Inferior parietal cortex (tissue), 1 donor: ENCODE data around the gene C2CD4D.
A peak's percentile ranks its signal among the peaks of the same experiment; 100 is the strongest.

ENCODE experiments used
- DNase-seq: peaks from one replicate; pipeline ENCODE4 v3.0.0-alpha.2; 2016; ENCODE audit errors: extremely low spot score

The C2CD4D gene

GRCh38 chr1:151790071-151790939 is 49.3 kb downstream of the C2CD4D start, which contains the start of gene TDRKH:
Gene TDRKH (minus strand): TSS chr1:151790500. CDS start chr1:151783022, 7,478 bp downstream.
- peak; percentile 98 for DNase-seq
